GM18511 (cell line): Measurements from ENCODE around the gene ADCY10.
A peak's percentile ranks its signal among the peaks of the same experiment; 100 is the strongest.
"Not testable (repeated sequence)": the region's sequence is repeated elsewhere in the genome, so short reads cannot be mapped to it uniquely, and the experiment has no call there.

Experiments
- ATAC-seq: cut with Tn5 transposase; IDR thresholded peaks from one replicate; pipeline ENCODE4 v1.9.1; 2021; ENCODE audit warnings: mild to moderate bottlenecking, moderate library complexity; ENCODE audit not compliant: unreplicated experiment

Gene ADCY10

GRCh38 chr1:167913895-167914496 is at the start of gene ADCY10:
TSS of gene ADCY10 (minus strand) at chr1:167914134. CDS start at chr1:167905140, 8,994 bp downstream.
- no peak for ATAC-seq

- no peak for ATAC-seq
Observed at GRCh38 chr1:167957710-167958109, 43.8 kb upstream of the ADCY10 start.

- ATAC-seq: no peak
Observed at GRCh38 chr1:167955915-167956314, 42.0 kb upstream of the ADCY10 start.

GRCh38 chr1:167950569-167950968 is 36.6 kb upstream of the ADCY10 start:
- ATAC-seq: no peak

- no peak for ATAC-seq
Observed at GRCh38 chr1:167949785-167950184, 35.9 kb upstream of the ADCY10 start.

- ATAC-seq: no peak
Observed at GRCh38 chr1:167947733-167948132, 33.8 kb upstream of the ADCY10 start.

- no peak for ATAC-seq
Observed at GRCh38 chr1:167943541-167943940, 29.6 kb upstream of the ADCY10 start.

GRCh38 chr1:167940264-167940663 is 26.3 kb upstream of the ADCY10 start:
- no peak for ATAC-seq

GRCh38 chr1:167938080-167938636 is 24.2 kb upstream of the ADCY10 start:
- ATAC-seq: no peak

GRCh38 chr1:167937709-167938010 is 23.7 kb upstream of the ADCY10 start:
- no peak for ATAC-seq

- peak; percentile 25 for ATAC-seq
Observed at GRCh38 chr1:167936930-167937708, 23.2 kb upstream of the ADCY10 start, which contains the start of gene MPC2. TSS of gene MPC2 (minus strand) at chr1:167937072. CDS start at chr1:167935841, 1,231 bp downstream.

- peak; percentile 80 for ATAC-seq
Observed at GRCh38 chr1:167936068-167936929, 22.4 kb upstream of the ADCY10 start, which contains the start of gene DCAF6. TSS of gene DCAF6 (plus strand) at chr1:167936683. CDS start at chr1:167936912, 229 bp downstream.

- ATAC-seq: peak; percentile 19
Observed at GRCh38 chr1:167935216-167936067, 21.5 kb upstream of the ADCY10 start.

- ATAC-seq: no peak
Observed at GRCh38 chr1:167934426-167935215, 20.7 kb upstream of the ADCY10 start.

GRCh38 chr1:167933788-167934187 is 19.9 kb upstream of the ADCY10 start:
- no peak for ATAC-seq

GRCh38 chr1:167929725-167930124 is 15.8 kb upstream of the ADCY10 start:
- ATAC-seq: no peak

GRCh38 chr1:167928919-167929318 is 15.0 kb upstream of the ADCY10 start:
- ATAC-seq: not testable (repeated sequence)

- no peak for ATAC-seq
Observed at GRCh38 chr1:167928457-167928852, 14.5 kb upstream of the ADCY10 start.

GRCh38 chr1:167927046-167927754 is 13.3 kb upstream of the ADCY10 start:
- peak; percentile 74 for ATAC-seq
